Stimulated activated CD4-positive, alpha-beta T cell treated with anti-CD3 and anti-CD28 coated beads, Interleukin-1b, Interleukin-23, amount 100 ng/mL, for 4 hours (primary cell): ENCODE measurements around the gene ADAM22.

Experiments used
- DNase-seq, 2 donors: peaks; one replicate each; pipeline ENCODE4 v3.0.0-alpha.2; 2020; ENCODE audit warnings: low read depth in 2 of 2

The ADAM22 gene

DNA sequence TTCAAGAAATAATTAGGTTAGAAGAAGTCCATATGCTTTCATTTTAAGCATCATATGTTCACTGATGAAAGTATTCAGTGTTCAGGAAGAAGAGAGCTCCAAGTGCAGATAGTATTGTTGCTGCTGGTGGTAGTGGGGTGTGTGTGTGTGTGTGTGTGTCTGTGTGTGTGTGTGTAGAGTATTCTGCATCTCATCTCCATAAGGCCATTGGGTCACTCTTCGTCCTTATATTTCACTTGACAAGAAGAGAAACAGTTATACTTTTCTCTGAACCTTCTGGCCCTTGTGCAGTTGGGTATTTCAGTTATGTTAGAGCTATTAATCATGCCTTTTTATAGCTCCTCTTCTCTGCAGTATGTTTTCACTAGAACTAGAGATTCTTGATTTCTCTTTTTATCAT is 26.2 kb downstream of the ADAM22 start:
- DNase-seq, result no peak

DNA sequence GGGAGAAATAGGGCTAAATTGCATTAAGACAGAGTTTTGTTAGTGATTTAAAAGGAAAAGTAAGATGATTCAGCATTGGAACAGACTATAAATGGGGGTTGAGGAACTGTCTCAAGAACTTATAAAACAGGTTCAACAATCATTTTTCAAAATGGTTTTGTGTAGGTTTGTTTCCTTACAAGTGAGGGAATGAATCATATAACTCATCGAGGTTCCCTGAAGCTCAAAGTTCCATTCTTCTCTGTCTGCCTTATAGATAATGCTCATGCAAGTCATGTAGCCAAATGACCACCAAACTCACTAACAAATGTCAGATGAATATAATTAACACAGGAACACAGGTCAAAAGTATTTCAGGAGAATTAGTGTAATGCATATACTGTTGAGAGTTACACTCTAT is 27.7 kb downstream of the ADAM22 start:
- no peak for DNase-seq

DNA sequence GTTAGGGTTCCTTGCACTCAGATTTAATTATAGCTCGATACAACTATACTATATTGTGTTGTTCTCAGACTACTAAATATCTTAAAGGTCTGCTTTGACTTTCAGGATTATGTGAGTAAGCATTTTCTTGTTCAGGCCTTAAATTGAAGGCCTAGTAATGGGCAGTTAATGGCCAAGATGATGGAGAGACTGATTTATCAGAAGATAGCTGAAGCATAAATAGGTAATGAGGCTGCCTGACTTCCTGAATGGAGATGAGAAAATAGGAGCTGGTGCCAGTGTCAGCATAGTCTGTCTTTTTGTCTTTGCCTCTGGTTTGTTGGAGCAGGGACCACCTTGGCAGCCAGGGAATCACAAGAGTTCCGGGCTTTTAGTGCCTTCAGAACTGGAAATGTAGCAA is 32.2 kb downstream of the ADAM22 start:
- no peak for DNase-seq

DNA sequence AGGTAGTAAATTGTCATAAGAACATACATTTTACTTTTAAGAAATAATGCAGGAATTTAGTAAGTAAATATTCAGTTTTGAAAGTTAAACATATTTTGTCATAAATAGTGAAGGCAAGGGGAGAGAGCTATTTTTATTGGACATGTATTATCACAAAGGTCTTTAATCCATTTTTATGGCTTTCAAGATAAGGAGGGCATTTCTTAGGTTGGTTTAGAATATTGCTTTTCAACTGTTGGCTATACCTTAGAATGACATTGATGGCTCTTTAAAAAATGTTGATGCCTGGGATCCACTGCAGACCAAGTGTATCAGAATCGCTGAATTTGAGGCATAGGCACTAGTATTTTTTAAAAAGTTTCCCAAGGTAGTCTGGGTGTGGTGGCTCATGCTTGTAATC is 34.0 kb downstream of the ADAM22 start:
- DNase-seq, result no peak

DNA sequence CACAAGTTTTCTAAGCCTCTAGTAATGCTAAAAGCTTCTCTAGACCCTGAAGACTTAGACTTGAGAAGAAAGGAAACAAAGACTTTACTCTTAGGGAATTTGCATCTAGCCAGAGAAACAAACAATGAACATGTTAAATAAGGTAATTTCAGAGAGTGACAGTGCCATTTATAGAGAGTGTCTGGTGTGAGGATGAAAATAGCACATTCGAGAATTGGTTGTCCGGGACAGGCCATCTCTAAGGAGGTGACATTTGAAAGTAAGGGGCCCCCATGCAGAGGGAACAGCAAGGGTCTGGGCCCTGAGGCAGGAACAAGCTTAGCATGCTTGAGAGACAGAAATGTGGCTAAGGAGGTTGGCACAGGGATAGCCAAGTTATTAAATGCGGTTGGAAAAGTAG is 48.1 kb downstream of the ADAM22 start:
- no peak for DNase-seq

DNA sequence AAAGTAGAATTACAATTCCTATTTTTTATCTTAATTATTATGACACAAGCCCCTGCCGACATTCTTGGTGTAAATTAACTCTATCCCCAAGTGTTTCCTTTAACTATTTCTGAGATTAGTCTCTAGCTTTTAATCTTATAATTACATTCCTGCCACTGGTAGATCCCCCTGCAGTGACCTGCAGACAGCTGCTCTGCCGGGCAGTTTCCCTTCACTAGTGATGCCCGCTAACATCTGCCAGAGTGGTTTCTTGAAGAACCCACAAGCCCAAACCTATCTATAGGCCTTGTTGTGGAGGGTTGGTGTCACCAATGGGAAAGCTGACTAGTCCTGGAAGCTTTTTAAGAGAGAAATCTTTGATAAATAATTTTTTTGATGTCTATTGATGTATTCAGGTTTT is 50.0 kb downstream of the ADAM22 start:
- DNase-seq, result no peak

DNA sequence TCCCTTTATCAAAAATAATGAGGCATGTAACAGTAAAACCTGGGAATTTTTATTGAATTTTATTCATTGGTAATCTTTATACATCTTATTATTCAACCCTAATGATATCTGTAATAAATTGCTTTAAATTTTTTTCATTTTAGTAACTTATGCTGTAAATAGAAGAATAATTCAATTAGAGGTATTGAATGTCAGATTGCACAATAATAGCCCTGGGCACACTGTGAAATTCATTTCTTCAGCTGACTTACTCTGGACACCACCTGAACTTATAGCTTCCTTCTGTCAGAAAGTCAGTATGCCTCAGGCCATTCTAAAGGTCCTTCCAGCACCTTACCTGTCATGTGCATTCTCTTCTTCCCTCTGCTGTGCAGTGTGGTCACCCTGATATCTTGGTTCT is 59.2 kb downstream of the ADAM22 start:
- no peak for DNase-seq

DNA sequence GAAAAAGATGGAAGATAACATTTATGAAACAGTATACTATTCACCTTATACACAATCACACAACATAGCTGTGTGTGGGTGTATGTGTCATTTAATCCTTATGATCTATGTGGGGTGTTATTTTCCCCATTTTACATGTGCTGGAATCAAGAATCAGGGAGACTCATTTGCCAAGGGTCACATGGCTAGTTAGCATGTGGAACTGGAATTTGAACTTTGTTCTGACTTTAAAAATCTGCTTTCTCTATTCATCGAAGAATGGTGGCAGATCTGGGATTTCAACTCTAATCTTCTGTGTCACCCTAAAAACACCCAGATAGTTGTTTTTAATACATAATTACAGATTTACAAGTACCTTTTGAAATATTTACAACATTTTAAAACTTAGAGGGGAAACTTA is 65.2 kb downstream of the ADAM22 start:
- no peak for DNase-seq

DNA sequence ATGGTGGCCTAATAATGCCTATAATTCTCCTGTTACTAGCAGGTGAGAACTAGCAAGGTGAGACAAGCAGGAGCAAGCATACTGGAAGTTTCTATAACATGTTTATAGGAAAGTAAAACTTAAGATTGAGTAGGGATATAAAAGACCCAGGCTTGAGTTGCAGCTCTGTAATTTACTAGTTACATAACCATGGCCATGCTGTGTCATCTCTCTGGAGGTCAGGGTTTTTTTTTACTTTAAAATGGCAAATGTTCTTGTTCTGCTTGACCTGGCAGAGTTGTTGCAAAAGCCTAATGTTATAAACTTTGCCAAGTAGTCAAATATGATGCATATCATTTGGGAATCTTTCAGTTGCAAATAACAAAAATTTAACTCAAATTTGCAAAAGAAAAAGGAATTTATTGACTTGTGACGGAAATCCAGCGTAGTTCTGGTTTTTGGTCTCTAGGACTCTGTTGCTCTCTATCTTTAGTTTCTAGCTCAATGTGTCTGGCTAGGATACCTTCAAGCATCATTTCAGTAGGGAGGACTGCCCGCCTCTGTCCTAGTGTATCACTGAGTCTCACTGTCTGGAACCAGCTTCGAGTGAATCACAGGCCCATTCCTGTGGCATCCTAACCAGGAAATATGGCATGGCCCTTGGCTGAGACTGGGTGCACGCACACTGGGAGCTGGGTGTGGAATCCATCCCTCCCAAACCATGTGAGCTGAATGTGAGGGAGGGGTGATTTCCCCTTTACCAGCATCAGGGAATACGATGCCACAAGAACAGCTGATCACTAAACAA is 67.9 kb downstream of the ADAM22 start:
- DNase-seq, result no peak

DNA sequence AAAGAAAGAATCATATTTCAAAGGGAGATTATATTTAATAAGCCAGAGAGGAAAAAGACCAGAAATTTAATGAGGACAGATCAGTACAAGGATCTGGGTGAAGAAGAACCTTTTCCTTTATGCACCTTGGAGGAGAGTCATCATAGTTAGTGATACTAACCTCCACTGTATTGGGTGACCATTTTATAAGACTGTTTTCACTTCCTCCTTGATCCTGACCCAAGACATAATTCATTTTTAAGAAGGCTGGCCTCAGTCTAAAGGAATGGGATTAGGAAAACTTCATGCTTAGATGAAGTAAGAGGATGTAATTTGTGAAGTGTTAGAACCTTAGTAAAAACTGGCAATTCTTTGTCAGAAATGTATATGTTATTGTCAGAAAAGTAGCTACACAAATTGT is 68.6 kb downstream of the ADAM22 start:
- no peak for DNase-seq

DNA sequence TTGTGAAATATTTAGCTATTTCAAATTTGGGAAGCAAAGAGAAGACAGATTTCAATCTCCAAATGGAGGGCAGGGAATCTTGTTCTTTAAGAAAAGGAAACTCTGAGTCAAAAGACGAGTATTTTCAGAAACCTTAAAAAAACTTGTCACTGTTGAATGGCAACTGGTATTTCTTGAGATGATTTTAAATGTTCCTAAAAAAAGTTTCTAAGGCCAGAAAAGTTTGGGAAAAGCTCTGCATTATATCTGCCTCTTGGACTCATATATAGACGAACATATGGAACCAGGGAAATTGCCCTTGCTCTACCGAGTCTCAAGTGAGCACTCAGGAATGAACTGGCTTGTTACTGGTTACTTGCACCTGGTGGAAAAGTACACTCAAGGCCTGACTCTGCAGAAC is 69.5 kb downstream of the ADAM22 start:
- DNase-seq, result no peak

DNA sequence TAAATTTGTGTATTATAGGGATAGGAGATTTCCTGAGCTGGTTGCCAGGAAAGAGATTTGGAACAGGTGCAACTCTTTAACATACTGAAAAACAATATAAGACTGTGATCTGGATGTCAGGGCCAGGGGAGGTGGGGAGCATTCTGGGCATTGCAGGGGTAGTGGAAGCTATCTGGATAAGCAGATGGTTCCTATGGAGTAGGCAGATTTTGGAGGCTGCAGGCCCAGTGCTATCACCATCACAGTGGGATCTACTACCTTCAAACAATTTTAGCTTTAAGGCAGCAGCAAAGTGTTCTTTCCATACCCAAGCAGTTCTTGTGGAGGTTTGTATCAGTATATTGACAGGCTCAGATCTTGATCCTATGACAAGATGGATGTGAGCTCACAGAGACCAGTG is 71.1 kb downstream of the ADAM22 start:
- no peak for DNase-seq

DNA sequence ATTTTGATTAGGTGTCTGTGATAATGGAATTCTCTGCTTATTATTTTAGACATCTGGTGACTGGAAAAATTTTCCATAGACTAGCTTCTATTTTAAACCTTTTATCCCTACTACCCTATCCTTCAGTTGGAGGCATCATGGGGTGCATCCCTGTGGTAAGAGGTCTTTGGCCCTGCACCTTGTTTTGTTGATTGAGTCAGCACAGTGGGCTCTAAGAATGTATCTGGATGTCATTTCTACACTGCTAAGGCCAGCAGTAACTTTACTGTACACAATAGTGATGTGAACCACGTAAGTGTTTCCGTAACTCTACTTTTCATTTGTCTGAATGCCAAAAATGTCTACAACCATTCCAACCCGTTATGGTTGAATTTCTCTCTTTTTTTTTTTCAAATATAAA is 75.6 kb downstream of the ADAM22 start:
- DNase-seq, result no peak

DNA sequence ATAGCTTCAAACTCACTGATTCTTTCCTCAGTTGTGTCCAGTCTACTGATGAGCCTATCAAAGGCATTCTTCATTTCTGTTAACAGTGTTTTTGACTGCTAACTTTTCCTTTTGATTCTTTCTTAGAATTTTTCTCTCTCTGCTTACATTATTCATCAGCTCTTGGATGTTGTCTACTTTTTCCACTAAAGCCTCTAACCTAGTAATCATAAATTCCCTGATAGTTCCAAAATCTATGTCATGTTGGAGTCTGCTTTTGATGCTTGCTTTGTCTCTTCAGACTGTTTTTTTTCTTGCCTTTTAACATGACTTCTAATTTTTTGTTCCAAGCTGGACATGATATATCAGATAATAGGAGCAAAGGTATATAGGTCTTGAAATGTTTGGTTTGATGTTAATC is 78.0 kb downstream of the ADAM22 start:
- DNase-seq, result no peak

DNA sequence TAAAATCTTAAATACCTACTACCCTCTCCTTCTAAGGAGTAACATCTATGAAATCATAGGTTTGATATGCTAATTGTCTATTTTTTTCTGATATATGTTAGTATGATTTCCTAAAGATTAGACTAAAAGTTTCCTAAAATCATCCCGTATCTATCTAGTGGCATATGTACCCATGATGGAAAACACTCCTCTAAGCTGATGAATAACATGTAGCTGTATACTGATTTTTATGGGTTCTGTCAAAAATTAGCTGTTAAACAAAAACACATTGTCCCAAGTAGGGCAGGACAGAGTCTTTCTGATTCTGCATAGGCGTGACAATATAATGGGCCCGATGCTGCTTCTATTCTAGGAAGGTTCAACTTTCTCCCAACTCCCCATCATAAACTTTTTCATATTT is 79.9 kb downstream of the ADAM22 start:
- DNase-seq, result no peak

DNA sequence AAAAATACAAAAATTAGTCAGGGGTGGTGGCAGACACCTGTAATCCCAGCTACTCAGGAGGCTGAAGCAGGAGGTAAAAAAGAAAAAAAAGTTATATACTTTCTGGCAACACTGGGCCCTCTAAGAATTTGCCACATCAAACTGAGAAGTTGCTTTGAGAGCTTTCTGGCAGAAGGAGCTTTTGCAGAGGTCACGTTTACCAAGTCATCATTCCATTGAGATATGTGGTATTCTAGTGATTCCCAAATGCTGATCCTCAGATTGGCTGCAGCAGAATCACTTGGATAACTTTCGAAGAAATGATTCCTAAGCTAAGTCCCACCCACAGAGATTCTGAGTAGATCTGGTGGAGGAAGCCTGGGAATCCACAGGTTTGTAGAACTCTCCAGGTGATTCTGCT is 80.5 kb downstream of the ADAM22 start:
- DNase-seq, result no peak

DNA sequence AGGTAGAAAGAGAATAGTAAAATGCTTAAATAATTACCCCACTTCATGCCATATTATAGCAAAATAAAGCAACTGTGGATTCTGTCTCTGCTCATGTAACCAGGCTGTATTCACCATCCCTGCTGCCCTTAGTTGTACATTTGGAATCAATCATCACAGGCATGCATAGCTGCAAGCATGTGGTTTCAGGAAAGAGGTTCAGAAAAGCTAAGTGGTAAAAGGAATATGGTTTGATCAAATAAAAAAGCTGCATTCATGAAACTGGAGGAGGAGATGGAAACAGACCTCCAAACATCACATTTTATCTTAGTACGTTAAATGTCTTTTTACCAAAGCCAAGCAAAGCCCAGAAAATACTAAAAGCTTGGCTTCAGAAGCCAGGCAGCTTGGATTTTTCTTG is 81.3 kb downstream of the ADAM22 start:
- no peak for DNase-seq

DNA sequence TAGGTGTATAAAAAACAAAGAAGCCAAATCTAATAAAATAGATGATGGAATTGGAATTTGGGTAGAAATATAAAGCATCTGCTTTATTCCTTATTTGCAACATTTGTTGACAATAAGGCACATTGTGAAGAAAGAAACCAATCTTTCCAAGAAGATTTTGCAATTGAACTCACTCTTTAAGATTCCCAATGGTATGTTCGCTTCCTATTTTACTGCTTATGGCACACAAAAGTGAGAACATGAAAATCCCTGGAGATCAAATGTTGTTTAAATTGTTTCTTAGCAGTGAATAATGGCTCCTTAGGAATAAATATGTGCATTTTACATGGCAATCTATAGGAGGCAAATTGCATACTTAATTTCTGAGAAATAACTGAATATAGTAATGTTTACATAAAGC is 84.5 kb downstream of the ADAM22 start:
- DNase-seq, result no peak

DNA sequence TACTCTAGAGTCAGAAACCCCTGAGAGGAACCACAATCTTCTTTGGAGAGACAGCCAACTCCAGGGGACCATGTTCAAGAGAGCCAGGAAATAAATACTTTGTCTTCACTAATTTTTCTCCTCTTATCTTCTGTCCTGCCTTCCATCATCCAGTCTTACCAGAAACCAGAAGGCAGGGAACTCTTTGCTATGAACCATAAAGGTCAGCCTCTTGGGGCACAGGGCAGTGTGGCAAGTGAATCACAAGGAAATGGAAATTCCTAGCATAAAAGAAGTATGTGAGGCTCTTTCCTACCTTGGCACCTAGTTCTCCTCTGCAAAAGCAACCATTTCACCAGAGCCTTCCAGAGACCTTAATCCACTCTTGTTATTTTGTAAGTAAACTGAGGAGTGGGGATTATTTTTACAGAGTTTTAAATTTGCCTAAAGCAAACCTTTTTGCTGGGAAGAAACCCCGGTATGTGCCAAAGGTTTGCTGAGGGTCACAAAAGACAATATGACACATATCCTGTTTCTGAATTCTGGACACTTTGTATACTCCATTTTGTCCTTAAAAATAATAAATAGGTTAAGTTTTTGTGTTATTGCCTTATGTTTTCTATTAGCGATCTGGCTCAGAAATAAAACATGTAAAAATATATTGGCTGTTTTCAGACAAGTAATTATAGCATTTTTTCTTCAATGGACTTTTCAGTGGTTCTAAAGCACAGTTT is 87.1 kb downstream of the ADAM22 start:
- DNase-seq, result no peak

DNA sequence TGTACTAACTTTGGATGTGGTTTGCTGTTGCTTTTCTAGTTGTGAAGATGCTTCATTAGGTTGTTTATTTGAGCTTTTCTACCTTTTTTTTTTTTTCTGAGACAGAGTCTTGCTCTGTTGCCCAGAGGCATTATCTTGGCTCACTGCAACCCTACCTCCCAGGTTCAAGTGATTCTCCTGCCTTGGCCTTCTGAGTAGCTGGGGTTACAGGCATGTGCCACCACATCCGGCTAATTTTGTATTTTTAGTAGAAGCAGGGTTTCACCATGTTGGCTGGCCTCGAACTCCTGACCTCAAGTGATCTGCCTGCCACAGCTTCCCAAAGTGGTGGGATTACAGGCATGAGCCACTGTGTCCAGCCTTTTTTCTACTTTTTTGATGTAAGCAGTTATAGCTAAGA is 93.7 kb downstream of the ADAM22 start:
- no peak for DNase-seq

DNA sequence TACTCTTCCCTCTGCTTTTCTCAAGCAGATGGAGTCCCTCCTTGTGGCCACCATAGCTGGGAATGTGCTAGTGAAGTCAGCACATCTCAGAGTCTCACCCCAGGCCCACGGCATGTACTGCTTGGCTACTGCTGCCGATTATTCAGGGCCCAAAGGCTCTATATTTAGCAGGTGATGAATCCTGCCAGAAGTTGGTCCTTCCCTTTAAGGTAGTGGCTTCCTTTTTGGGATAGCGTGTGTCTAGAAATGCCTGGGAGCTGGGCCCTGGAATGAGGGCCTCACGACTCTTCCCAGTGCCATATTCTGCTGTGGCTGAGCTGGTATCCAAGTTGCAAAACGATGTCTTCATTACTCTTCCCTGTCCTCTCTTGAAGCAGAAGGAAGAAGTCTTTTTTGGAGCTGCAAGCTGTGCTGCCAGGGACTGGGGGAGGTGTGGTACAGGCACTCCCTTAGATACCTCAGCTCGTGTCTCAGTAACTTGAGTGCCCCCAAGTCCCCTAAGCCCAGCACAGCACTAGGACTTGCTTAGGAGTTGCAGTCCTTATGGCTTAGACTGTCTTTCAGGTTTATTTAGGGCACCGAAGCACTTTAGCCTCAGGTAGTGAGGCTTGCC is 100.1 kb downstream of the ADAM22 start:
- DNase-seq, result no peak

DNA sequence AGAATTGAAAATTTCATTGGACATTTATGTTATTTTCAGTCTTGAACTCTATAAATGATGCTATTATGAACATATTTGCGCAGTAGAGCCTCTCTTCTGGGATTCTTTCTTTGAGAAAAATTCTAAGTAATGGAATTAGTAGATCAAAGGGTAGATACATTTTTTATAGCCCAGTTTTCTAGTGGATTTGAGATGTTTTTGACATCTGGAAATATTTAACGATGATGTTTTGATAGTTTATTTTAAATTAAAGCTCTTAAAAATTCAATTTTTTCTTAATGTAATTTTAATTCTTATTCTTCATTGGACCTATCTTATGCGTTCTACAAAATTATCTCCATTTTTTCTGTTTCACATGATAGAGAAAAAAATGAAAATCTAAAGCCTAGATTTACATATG is 103.0 kb downstream of the ADAM22 start:
- DNase-seq, result no peak

DNA sequence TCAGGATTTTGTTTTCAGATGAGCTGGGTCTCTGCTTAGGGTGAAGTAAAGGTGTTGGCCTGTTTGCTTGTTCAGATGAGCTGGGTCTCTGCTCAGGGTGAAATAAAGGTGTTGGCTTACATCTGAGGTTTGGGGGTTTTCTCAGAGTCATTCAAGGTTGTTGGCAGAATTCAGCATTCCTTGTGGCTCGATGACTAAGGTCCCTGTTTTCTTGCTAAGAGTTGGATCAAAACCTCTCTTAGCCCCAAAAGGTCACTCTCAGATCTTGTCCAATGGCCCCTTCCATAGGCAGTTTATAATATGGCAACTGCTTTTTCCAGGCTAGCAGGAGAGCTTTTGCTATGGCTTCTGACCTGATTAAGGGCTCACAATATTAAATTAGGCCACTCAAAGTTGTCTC is 106.6 kb downstream of the ADAM22 start:
- DNase-seq, result no peak
